Vagina (tissue), 2 donors: ENCODE measurements around the gene ZNF536. TPM values are rescaled to one million over a fixed set of nuclear protein-coding genes. Genes with fewer than 3 reads are reported as not detected.

Experiments
- DNase-seq, 2 donors: peaks; one replicate each; pipeline ENCODE4 v3.0.0-alpha.2; 2017; ENCODE audit errors: extremely low spot score in 2 of 2
- H3K27ac ChIP-seq: fragments of 200-600 bp; sonication (generic); one replicate; pipeline ENCODE4 v1.5.1; 2019
- H3K27me3 ChIP-seq: fragments of 200-600 bp; sonication (generic); one replicate; pipeline ENCODE4 v1.5.1; 2019
- H3K36me3 ChIP-seq, 2 donors: fragments of 200-600 bp; sonication (generic); one replicate each; pipeline ENCODE4 v1.5.1; 2017 to 2019
- H3K4me1 ChIP-seq: fragments of 200-600 bp; sonication (generic); one replicate; pipeline ENCODE4 v1.5.1; 2019
- H3K4me3 ChIP-seq, 2 donors: fragments of 200-600 bp; sonication (generic); 1 replicate in 1 of 2; 2 replicates in 1 of 2; pipeline ENCODE4 v1.5.1; 2016 to 2019
- H3K9me3 ChIP-seq: fragments of 200-600 bp; sonication (generic); one replicate; pipeline ENCODE4 v1.5.1; 2019
- POLR2A ChIP-seq, 2 donors: fragments of 450-650 bp; IDR thresholded peaks; one replicate each; pipeline ENCODE4 v1.6.1; 2017; ENCODE audit warnings: antibody characterized with exemption in 2 of 2, mild to moderate bottlenecking in 2 of 2, moderate library complexity in 2 of 2
- POLR2AphosphoS5 ChIP-seq, 2 donors: sonication (generic); formaldehyde crosslinking; IDR thresholded peaks; one replicate each; pipeline ENCODE4 v1.9.0; 2017; ENCODE audit warnings: antibody characterized with exemption in 2 of 2, mild to moderate bottlenecking in 2 of 2, low read depth in 1 of 2; ENCODE audit not compliant: insufficient read depth in 1 of 2
- intact Hi-C: fragments of 100-400 bp; cut with DNase I; formaldehyde crosslinking; loops from one replicate; pipeline ENCODE4 v1.15.1; 2023
- total RNA-seq: library from RNA; depleted of rRNA; stranded (reverse); fragments of >200 nt; gene quantifications from one replicate; pipeline ENCODE4 v1.2.3, GENCODE V29; 2016
- TF ChIP-seq, protein P1 (sequence below), 3 experiments: fragments of 450-650 bp in 2 of 3; fragments of 200-600 bp in 1 of 3; sonication (generic) in 1 of 3; IDR thresholded peaks; one replicate each; pipeline ENCODE4 v1.5.1; 2017 to 2019; ENCODE audit warnings: antibody characterized with exemption in 3 of 3, mild to moderate bottlenecking in 2 of 3, moderate library complexity in 2 of 3

The ZNF536 gene
- total RNA-seq, 1 donor from 2014 or later: 2.5 TPM

DNA sequence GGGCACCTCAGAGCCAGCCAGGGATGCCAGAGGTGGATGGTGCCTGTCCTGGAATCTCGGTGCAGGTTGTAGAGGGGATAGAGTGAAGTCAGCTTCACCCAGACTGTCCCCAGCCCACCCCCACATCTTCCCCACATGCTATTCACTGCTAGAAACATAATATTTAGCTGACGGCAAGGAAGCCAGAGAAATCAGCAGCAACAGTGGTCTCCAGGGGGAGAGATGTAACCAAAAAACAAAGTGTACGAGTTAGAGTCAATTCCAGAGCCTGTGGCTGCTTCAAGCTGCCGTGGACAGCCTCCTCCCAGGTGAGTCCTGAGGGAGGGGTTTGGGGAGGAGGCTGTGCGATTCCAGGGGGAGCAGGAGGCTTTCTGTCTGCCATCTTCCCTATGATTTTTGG is 97.6 kb downstream of the ZNF536 start:
- TF ChIP-seq, protein P1, sequence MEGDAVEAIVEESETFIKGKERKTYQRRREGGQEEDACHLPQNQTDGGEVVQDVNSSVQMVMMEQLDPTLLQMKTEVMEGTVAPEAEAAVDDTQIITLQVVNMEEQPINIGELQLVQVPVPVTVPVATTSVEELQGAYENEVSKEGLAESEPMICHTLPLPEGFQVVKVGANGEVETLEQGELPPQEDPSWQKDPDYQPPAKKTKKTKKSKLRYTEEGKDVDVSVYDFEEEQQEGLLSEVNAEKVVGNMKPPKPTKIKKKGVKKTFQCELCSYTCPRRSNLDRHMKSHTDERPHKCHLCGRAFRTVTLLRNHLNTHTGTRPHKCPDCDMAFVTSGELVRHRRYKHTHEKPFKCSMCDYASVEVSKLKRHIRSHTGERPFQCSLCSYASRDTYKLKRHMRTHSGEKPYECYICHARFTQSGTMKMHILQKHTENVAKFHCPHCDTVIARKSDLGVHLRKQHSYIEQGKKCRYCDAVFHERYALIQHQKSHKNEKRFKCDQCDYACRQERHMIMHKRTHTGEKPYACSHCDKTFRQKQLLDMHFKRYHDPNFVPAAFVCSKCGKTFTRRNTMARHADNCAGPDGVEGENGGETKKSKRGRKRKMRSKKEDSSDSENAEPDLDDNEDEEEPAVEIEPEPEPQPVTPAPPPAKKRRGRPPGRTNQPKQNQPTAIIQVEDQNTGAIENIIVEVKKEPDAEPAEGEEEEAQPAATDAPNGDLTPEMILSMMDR (IDR thresholded peaks at IDR 0.05): no peak
- TF ChIP-seq POLR2AphosphoS5 (IDR thresholded peaks at IDR 0.05; ENCODE audit: insufficient read depth in 1 of 2, low read depth in 1 of 2) (no peak), POLR2A (IDR thresholded peaks at IDR 0.05) (no peak)
- no peaks in the 10 kb centered on the region for H3K4me1 ChIP-seq
- DNase-seq: no peak
- intact Hi-C loops: no loop called here
- H3K36me3 ChIP-seq: no peaks in the 10 kb centered on the region
- no peaks in the 10 kb centered on the region for H3K9me3 ChIP-seq
- H3K27me3 ChIP-seq: no peaks in the 10 kb centered on the region
- H3K4me3 ChIP-seq: no peak overlapping the region
- no peak overlapping the region for H3K27ac ChIP-seq

- intact Hi-C loops: no loop called here
- Histone ChIP-seq H3K9me3 (no peaks in the 10 kb centered on the region), H3K4me3 (no peak overlapping the region), H3K36me3 (no peaks in the 10 kb centered on the region), H3K4me1 (no peaks in the 10 kb centered on the region), H3K27me3 (no peaks in the 10 kb centered on the region), H3K27ac (no peak overlapping the region)
- TF ChIP-seq POLR2AphosphoS5 (IDR thresholded peaks at IDR 0.05; ENCODE audit: insufficient read depth in 1 of 2, low read depth in 1 of 2) (no peak), POLR2A (IDR thresholded peaks at IDR 0.05) (no peak)
- TF ChIP-seq, protein P1 (IDR thresholded peaks at IDR 0.05): no peak
- no peak for DNase-seq
Measured at GRCh38 chr19:30471441-30471840, 99.3 kb downstream of the ZNF536 start.

DNA sequence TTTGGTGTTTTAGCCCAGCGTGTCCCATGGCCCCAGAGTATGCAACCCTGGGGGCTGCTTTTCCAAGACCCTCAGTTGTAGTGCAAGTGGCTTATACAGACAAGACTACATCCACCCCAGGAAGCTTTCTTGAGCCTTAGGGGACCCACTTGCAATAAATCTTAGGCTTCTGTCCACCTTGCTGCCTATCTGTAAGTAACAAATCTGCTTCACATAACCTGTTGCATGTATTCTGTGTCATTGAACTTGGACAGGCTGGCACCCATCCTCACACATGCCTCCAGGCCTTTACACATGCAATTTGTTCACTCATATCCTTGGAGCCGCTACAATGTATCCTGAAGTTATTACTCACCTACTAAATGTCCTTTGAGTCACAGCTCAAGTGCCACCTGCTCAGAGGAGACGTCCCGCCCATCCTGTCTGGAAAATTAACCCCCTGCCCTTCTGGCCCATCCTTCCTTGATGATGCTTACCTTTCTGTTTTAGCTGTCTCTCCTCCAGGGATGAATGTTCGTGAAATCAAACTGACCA is 101.2 kb downstream of the ZNF536 start:
- Histone ChIP-seq H3K27me3 (no peaks in the 10 kb centered on the region), H3K4me1 (no peaks in the 10 kb centered on the region), H3K4me3 (no peak overlapping the region), H3K27ac (no peak overlapping the region), H3K36me3 (no peaks in the 10 kb centered on the region), H3K9me3 (no peaks in the 10 kb centered on the region)
- DNase-seq: no peak
- intact Hi-C loops: no loop called here
- TF ChIP-seq POLR2A (IDR thresholded peaks at IDR 0.05): no peak
- TF ChIP-seq, protein P1 (IDR thresholded peaks at IDR 0.05): no peak
- TF ChIP-seq POLR2AphosphoS5 (IDR thresholded peaks at IDR 0.05; ENCODE audit: insufficient read depth in 1 of 2, low read depth in 1 of 2): no peak

- peaks cover 16% of the 10 kb centered on the region for H3K4me1 ChIP-seq
- no peaks in the 10 kb centered on the region for H3K27me3 ChIP-seq
- TF ChIP-seq, protein P1 (IDR thresholded peaks at IDR 0.05): no peak
- TF ChIP-seq POLR2A (IDR thresholded peaks at IDR 0.05): no peak
- no peak for TF ChIP-seq POLR2AphosphoS5 (IDR thresholded peaks at IDR 0.05; ENCODE audit: insufficient read depth in 1 of 2, low read depth in 1 of 2)
- H3K36me3 ChIP-seq: no peaks in the 10 kb centered on the region
- H3K4me3 ChIP-seq: no peak overlapping the region
- no peak overlapping the region for H3K27ac ChIP-seq
- DNase-seq: no peak
- no peaks in the 10 kb centered on the region for H3K9me3 ChIP-seq
- intact Hi-C loops: no loop called here
Measured at GRCh38 chr19:30476997-30477396, 104.8 kb downstream of the ZNF536 start.

- no peak overlapping the region for H3K27ac ChIP-seq
- no peak for DNase-seq
- no peaks in the 10 kb centered on the region for H3K9me3 ChIP-seq
- no peaks in the 10 kb centered on the region for H3K36me3 ChIP-seq
- H3K4me1 ChIP-seq: peaks cover 16% of the 10 kb centered on the region
- H3K27me3 ChIP-seq: no peaks in the 10 kb centered on the region
- intact Hi-C loops: no loop called here
- no peak overlapping the region for H3K4me3 ChIP-seq
- no peak for TF ChIP-seq POLR2AphosphoS5 (IDR thresholded peaks at IDR 0.05; ENCODE audit: insufficient read depth in 1 of 2, low read depth in 1 of 2)
- TF ChIP-seq, protein P1 (IDR thresholded peaks at IDR 0.05): no peak
- no peak for TF ChIP-seq POLR2A (IDR thresholded peaks at IDR 0.05)
Measured at GRCh38 chr19:30479231-30479630, 107.0 kb downstream of the ZNF536 start.
